Right lung (tissue), 5 donors: ENCODE results near the gene TBC1D14. TPM values are rescaled to one million over a fixed set of nuclear protein-coding genes. Genes with fewer than 3 reads are reported as not detected.

Experiments used
- DNase-seq, 2 donors: peaks; one replicate each; pipeline ENCODE4 v3.0.0-alpha.2; 2013
- polyA plus RNA-seq, 5 donors: library from polyadenylated mRNA; unstranded; fragments of 120-200 nt; gene quantifications; one replicate each; pipeline versions ENCODE4 v1.2.1 to v1.2.3, GENCODE V29; 2013; ENCODE audit warnings: inconsistent platforms in 1 of 5, low replicate concordance in 1 of 5; ENCODE audit not compliant: insufficient read length in 5 of 5, insufficient read depth in 1 of 5

TBC1D14 gene
- polyA plus RNA-seq, 5 donors: 40.7 to 46.0 (median 45.3) TPM

DNA sequence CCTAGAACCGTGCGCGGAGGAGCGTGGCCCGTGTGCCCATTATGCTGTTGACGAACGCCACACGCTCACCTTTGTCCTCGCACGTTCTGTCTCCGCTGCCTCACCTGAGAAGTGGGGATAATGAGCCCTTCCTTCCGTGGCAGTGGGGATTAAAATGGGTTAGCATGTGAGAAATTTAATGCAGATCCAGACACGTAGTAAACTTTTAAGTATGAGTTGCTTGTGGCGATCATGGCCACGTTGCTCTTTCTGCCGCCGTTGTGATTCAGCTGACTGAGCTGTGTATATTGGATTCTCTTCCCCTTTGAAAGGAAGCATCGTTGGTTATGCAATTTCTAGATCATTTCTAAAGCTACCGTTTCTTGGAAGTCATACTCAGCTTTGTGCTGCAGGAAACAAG is 16.5 kb downstream of the TBC1D14 start:
- no peak for DNase-seq

DNA sequence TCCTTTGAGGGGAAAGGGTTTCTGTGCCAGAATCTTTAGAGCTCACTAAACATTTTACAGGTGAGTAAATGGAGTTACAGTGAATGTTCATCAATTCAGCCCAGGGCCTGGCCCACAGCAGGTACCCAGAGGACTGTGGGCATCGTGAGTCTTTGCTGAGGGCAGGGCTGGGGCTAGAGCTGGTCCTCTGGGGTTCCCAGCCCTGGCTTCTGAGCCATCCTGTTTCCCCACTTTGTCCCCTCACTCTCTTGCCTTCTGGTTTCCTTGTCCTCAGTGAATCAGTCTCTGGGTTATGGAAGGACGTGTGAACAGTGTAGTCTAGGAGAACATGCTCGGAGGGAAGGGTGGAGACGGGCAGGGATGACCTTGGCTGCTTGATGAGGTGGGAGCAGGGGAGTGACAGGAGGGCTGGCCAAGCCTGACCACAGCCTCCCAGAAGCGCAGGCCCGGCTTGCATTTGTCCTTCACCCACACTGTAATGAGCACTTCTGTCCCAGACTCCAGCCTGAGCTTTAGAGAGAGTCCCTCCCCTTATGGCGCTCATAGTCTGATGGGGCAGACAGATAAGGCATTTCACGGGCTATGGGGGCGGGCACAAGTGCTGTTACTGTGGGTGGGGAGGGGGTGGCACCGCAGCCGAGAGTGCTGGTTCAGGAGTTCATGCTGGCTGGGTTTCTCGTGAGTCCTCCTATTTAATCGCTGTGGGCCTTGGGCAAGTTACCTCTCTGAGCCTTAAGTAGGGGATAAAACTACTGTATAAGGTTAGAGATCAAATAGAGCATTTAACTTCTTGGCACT is 17.3 kb downstream of the TBC1D14 start:
- DNase-seq: no peak

DNA sequence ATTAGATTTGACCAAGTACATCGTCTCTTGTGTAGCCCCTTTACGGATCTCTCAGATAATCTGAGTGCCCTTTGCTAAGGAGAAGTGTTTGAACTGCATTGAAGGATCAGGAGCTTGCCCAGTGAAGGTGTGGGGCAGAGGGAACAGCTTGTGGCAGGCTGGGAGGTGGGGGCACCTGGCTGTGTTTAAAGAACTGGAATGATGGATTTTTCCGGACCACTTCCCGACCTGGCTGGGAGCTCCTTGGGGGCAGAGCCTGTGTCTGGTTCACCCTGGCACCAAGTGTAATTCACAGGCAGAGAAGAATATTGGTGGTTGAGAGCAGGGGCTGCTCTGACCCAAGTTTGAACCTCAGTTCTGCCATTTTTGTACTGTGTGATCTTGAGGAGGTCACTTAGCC is 18.5 kb downstream of the TBC1D14 start:
- no peak for DNase-seq

DNA sequence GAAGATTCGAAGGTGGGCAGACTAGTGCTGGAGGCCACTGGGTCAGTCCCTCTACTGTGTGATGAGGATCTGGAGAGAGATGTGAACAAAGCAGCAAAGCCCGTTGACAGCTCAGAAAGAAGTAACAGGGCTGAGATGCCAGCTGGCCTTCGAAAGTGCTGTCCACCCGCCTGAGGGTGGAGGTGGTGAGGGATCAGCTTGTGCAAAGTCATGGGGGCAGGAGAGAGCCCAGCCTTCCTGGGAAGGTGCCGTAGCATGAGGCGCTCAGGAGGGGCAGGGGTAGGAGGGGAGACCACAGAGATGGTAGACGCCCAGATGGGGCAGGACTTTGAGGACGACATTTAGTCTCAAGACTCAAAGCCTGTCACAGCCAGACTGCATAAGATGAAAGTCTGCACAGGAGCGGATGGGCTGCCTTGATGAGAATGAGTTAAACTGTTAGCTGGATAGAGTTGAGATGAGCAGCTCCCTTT is 19.7 kb downstream of the TBC1D14 start:
- no peak for DNase-seq

DNA sequence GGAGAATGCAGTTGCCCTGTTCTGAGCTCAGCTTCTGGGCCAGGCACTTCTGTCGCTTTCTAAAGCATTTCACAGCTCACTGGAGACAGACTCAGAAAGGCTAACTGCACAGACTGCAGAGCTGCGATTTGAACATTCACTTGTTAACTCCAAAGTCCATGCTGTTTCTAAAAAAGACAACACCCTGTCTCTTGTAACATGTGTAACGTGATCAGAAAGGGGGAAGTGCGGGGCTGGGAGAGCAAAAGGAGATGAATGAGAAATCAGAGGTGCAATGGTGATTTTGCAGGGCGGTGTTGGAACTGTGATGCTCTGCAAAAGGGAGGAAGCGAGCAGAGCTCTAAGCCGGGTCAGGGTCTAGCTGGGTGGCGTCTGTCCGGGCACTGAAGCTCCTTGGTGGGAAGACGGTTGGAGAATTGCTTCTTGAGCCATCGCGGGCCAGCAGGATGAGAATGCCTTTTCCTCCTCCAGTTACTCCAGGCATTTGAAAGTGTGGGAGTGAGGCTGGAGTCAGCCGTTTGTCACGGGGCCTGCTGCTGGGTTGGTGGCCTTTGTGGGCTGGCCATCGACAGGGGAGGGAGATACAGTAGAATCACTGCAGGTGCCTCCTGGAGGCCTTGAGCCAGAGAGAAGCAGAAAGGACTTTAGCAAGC is 20.3 kb downstream of the TBC1D14 start:
- no peak for DNase-seq

DNA sequence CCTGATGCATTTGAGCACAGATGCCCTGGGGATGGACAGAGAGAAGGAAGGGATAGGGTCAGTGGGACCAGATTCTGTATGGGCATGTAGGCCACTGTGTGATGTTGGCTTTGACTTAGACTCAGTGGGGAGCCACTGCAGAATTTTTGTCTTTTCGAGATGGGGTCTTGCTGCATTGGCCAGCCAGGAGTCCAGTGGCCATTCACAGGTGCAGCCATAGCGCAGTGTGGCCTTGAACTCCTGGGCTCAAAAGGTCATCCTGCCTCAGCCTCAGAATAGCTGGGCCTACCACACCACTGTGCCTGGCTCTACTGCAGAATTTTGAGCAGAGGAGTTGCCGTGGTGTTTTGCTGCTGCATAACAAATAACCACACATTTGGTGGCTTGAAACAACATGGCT is 22.8 kb downstream of the TBC1D14 start:
- no peak for DNase-seq

DNA sequence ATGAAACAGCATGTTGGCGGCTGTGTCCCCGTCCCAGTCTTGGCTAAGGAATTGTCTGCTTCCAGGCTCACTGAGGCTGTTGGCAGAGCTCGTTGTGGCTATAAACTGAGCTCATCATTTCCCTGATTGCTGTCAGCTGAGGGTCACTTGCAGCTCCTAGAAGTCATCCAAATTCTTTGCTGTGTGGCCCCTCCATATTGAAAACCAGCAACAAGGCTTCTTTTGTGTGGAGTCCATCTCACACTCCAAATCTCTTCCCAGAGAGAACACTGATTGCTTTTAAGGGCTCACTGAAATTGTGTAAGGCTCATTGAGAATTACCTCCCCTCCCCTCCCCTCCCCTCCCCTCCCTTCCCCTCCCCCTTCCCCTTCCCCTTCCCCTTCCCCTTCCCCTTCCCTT is 23.3 kb downstream of the TBC1D14 start:
- DNase-seq: no peak

DNA sequence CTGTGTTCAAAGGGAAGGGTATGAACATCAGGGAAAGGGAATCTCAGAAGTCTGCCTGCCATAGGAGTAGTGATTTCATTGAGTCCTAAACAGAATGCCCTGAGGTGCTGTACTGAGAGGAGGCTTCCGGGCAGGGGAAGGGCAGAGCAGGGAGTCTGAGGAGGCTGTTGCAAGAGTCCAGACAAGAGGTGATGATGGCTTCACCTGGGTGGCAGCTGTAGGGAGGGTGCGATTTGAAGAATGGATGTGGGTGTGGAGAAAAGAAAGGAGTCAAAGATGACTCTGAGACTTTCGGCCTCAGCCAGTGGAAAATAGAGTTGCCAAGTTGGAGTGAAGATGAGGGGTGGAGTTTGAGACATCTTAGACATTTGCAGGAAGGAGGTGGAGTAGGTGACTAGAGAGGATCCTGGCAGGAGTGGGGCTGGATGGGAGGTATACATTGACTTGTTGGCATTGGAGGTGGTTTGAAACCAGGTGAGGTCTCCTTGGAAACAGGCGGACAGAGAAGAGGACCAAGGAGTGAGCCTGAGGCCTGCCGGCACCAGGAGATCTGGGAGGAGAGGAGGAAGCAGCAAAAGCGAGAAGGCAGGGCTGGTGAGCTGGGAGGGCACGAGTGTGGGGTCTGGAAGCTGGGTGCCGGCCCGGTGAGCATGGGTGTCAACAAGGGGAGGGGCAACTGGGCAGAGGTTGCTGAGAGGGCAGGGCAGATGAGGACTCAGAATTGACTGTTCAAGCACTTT is 24.2 kb downstream of the TBC1D14 start:
- DNase-seq: no peak

DNA sequence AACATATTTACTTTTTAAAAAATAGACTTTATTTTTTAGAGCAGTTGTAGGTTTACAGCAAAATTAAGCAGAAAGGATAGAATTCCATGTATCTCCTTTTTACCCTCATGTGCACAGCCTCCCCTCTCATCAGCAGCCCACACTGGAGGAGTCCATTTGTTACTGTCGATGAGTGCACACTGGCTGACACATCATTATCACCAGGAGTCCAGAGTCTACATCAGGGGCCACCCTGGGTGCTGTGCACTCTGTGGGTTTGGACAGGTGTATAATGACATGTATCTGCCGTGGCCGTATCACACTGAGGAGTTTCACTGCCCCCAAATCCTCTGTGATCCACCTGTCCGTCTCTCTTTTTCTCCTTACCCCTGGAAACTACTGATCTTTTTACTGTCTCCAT is 26.3 kb downstream of the TBC1D14 start:
- DNase-seq: no peak

DNA sequence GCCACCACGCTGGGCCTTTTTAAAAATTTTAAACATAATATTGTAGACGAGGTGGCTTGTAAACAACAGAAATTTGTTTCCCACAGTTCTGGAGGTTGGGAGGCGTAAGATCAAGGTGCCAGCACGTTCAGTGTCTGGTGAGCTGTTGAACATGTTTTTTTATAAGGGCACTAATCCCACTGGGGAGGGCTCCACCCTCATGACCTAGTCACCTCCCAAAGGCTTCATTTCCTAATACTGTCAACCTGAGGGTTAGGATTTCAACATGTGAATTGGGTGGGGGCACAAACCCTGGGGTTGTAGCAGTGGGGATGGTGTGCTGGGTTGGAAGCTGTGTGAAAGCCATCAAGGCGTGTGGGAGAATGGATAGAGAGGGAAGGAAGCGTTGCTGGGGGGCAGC is 27.6 kb downstream of the TBC1D14 start:
- DNase-seq: no peak

DNA sequence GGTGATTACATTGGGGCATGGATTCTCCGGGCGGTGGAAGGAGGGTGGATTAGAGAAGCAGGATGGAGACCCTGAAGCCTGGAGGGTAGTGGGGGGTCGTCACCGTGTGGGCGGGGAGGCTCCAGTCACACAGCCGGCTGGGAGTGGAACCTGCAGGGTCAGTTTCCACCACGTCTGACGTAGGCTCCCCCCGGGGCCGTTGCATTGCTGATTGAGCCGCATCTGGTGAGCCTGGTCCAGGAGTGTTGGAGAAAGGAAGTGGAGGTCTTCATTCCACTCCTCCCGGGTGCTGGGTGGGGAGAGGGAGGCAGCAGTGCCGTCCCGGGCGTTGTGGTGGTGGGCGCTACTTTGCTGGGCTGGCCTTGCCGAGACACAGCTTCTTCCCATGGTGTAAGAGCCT is 28.1 kb downstream of the TBC1D14 start:
- no peak for DNase-seq

DNA sequence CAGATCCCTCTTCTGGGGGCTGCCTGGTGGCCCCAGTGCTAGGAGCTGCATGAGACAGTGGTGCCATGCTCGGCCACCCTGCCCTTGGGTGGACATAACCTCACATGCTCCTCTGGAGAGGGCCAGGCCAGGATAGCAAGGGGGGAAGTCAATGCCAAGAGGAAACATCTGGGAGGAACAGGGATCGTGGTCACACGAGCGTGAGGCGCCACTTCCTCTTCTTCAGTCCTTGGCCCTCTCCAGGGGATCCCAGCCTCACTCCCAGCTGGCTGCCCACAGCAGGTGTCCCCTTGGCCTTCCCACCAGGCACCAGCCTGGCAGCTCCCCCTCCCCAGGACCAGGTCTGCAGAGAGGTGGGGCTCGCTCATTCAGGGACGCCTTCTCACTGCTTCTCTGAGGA is 28.6 kb downstream of the TBC1D14 start:
- DNase-seq: no peak

DNA sequence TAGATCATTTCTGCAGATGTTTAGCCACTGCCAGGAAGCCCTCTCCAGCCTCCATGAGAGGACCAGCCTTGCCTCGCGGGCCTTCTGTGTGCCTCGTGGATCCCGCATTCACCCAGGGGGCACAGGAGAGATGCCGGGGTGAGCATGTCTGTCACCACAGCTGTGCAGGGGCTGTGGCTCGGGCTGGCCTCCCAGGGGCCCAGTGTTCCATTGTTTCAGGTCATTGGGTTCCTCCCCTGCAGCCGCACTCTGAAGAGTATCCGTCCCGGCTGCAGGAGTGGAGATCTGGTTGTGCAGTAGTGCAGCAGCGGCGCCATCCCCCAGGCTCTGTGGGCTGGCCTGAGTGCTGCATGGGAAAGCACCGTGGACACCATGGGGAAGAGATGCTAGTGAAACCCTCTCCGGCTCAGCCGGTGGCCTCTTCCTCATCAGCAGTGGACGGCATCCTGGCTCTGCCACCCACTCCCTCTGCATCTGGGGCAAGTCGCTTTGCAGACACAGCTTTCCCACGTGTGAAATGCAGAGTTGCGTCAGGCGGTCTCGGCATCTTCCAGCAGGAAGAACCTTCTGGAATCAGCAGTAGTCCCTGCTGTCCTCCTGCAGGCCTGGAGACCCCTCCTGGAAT is 29.1 kb downstream of the TBC1D14 start:
- no peak for DNase-seq

DNA sequence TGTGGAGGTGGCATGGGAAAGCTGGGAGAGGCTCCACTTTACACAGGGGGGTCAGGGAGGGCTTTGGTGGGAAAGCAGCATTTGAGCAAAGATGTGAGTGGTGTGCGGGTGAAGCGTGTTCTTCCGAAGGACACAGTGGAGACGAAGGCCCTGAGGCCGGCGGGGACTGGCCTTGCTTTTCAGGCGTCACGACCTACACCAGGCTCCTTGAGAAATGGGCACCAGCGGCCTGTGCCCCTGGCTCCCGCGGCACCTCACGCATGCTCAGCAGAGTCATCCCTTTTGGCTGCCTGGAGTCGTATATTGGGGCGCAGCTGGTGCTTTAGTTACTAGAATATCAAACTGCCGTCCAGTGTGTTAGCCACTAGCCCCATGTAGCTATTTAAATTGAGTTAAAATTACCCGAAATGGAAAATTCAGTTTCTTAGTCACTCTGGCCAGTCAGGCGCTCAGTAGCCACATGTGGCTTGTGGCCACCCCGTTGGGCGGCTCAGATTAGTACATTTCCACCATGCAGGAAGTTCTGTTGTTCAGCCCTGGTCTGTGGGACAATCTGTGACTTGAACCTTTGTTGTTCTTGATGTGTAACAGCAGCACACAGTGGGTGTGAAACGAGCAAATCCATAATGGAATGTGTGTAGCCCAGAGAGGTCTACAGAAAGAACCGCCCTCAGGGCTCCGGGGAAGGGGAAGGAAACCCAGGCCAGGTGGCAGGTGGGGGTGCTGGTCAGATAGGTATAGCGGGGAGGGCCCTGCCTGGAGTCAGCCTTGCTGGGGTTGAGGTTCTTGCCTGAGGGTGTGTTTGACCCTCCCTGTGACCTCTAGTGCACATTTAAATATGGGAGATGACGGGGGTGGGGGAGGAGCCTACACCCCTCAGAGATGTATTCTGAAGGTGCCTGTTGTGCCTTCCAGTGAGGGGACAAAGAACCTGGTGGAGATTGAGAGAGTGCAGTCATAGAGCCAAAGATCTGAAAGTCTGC is 30.4 kb downstream of the TBC1D14 start:
- DNase-seq: no peak

DNA sequence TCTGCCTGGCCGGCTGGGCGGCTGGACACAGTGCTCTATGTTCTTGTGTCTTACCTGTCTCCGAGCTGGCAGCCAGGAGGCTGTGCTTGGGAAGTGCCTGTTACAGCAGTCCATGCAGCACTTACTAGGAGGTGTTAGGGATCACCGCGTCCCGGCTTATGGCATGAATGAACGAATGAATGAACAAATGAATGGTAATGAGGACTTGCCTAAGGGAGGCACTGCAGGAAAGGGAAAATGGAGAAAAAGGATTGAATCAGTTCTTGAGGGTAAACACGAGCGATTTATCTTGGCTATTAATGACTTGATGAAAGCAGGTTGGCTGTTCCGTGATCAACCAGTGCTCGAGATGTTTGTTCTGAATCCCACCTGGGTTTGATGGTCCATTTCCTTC is 31.1 kb downstream of the TBC1D14 start:
- DNase-seq: no peak

DNA sequence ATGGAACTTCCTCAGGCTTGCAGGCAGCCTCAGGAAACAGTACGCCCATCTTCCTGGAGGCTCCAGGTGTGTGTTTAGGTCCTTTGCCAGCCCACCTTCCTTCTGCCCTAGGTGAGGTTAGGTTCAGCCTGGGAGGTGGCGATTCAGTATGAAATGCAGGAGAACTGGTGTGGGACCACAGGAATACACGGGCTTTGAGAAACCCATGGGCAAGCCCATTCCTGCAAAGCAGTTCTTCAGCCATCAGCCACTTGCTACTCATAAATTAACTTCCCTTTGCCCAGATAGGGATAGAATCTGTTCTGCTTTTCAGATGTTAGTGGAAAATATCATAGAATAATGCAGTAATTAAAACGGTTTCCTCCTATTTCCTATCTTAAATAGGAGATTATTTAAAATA is 32.2 kb downstream of the TBC1D14 start:
- no peak for DNase-seq

DNA sequence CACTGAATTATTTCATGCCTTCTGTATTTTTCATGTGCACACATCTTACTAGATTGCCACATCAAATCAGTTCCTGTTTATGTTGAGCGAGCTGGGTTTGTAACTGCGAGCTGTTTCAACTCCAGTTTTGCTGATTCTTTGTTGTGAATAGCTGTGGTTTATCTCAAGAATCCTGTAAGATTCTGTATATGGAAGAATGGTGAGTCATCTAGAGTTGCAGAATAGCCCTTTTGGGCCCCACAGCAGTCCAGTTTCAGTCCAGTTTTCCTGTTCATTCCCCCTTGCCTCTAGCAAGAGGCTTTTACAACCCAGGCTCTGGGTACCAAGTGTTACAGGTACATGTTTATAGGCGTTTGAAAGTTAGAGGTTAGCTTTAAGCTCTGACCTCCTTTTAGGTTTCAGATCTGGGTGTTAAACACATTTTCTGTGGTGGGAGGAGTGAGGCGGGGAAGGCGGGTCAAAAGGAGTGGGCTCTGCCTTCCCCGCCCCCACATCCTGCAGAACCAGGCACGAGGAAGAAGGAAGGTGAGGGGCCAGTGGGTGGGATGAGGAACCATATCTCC is 32.7 kb downstream of the TBC1D14 start:
- DNase-seq: peak in 1 of 2 donors; percentile 55

DNA sequence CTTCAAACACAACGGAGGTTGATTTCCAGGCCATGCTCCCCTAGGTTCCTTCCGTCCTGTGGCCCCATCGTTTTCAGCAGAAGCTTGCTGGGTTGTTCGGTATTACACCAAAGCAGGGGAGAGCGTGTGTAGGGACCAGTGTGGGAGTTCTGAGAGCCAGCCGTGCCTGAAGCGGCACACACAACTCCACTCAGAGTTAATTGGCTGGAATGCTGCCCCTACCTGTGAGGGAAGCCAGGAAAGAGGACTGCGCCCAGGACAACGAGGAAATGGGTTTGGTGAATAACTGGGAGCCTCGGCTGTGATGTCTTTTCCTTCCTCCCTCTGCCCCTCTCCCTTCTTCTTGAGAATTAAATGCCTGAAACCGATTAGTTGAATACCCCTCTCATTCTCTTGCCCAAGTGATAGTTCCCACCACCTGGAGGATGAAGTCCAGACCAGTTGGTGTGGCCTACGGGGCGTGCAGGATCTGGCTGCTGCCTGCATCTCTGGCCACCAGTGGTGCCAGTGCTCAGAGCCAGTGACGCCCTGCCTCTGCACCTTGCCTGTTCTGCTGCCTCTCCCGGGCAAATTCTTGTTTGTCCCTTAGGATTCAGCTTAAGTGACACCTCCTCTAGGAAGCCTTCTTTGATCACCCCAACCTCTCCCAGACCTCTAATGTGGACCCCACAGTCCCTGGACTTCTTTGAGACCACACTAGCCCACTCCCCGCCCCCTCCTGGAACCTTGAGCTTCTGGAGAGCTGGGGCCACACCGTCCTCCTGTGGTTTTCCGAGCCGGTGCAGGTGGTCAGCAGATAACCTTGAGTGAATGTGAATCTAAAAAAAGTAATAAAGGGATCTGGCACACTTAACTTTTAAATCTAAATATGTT is 33.6 kb downstream of the TBC1D14 start:
- DNase-seq: no peak

DNA sequence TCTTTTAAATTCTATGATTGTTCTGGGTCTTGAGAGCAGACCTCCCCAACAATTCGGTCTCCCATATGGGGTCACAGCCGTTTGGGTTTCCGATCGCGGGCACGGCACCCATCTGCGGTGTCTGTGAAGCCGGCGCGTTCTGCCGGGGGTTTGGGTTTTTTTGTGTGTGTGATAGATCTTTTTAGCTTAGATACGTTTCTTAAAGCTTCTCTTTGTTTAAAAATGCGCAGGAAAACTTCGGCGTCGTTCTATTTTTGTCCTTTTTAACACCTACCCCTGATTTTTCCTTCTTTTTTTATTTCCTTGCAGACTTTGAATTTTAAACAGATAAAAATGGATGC is 34.2 kb downstream of the TBC1D14 start:
- DNase-seq: no peak
